ENCODE results near the gene DMRT2. TPM values are rescaled to one million over a fixed set of nuclear protein-coding genes. Genes with fewer than 3 reads are reported as not detected.

Gene DMRT2
- total and polyA plus RNA-seq, 2 donors (not counting 3 experiments of a cell fraction or from before 2014, with no cell fraction given), result not detected

- intact Hi-C loops (cut with micrococcal nuclease), result no loop called here
- DNase-seq (ENCODE audit: low read depth, low spot score), result no peak
- TF ChIP-seq JUN (IDR thresholded peaks at IDR 0.05; ENCODE audit: borderline replicate concordance, insufficient read depth, insufficient read length, low read depth), result no peak
- no peak for TF ChIP-seq EZH2 (IDR thresholded peaks at IDR 0.05; ENCODE audit: borderline replicate concordance, low read depth, low read length, severe bottlenecking)
- no peak for TF ChIP-seq MYC (IDR thresholded peaks at IDR 0.05; ENCODE audit: low read depth, low read length)
- no peak for TF ChIP-seq POLR2AphosphoS5 (IDR thresholded peaks at IDR 0.05; ENCODE audit: insufficient read depth, low read depth, low read length)
- no peak for TF ChIP-seq GATA2 (IDR thresholded peaks at IDR 0.05; ENCODE audit: insufficient read depth, insufficient read length, low read depth, low read length)
- TF ChIP-seq CTCF (IDR thresholded peaks at IDR 0.05; ENCODE audit: extremely low read depth in 1 of 2, insufficient read depth in 1 of 2, low read depth in 1 of 2, low read length in 2 of 2), result no peak
- no peak for TF ChIP-seq FOS (IDR thresholded peaks at IDR 0.05; ENCODE audit: borderline replicate concordance, insufficient read depth, low read length)
- TF ChIP-seq POLR2A (IDR thresholded peaks at IDR 0.05; ENCODE audit: low read depth, low read length), result no peak
- TF ChIP-seq MAX (IDR thresholded peaks at IDR 0.05; ENCODE audit: insufficient read depth, insufficient read length), result no peak
- Histone ChIP-seq H3K4me3 (replicated peaks in 1 of 3; ENCODE audit: insufficient read depth in 1 of 3, low read depth in 1 of 3, low read length in 3 of 3) (no peak overlapping the region), H3K9ac (replicated peaks; ENCODE audit: extremely low read depth, insufficient read depth, low read length) (no peak overlapping the region), H3K9me3 (replicated peaks; ENCODE audit: control insufficient read depth, insufficient read depth, low read length) (no peaks in the 10 kb centered on the region), H3K4me1 (ENCODE audit: control insufficient read depth, extremely low read depth, insufficient read depth, low read length) (no peaks in the 10 kb centered on the region), H3K9me1 (replicated peaks; ENCODE audit: control insufficient read depth, extremely low read depth, insufficient read depth, low read length) (no peaks in the 10 kb centered on the region), H3K36me3 (ENCODE audit: control insufficient read depth in 2 of 2, extremely low read depth in 1 of 2, insufficient read depth in 2 of 2, low read length in 2 of 2) (no peaks in the 10 kb centered on the region), H3K27me3 (ENCODE audit: control insufficient read depth in 2 of 2, insufficient read depth in 2 of 2, low read length in 2 of 2) (no peaks in the 10 kb centered on the region), H4K20me1 (replicated peaks; ENCODE audit: control insufficient read depth, extremely low read depth, insufficient read depth, low read length) (no peaks in the 10 kb centered on the region), H3K79me2 (ENCODE audit: control insufficient read depth, insufficient read depth, low read length) (no peaks in the 10 kb centered on the region), H3K27ac (ENCODE audit: insufficient read depth, low read depth, low read length) (no peak overlapping the region), H2AFZ (ENCODE audit: low read depth, low read length) (no peak overlapping the region), H3K4me2 (ENCODE audit: insufficient read depth, low read length) (no peak overlapping the region)
- no TSS peak for BruUV-seq (replicated peaks)
- ChIA-PET POLR2A (no interaction called here), CTCF (no interaction called here)
- dilution Hi-C loops (cut with MboI; ENCODE audit: extremely low pct_ligation_motif_present, low sequenced_read_pairs), result no loop called here
- FAIRE-seq, result no peak
These were observed 20.5 kb downstream of the DMRT2 start for GRCh38 chr9:1070692-1071091.
